GM19025 (cell line): ENCODE data around the gene OR6C1.
"Not testable (repeated sequence)": the region's sequence is repeated elsewhere in the genome, so short reads cannot be mapped to it uniquely, and the experiment has no call there.

Source experiments
- ATAC-seq: cut with Tn5 transposase; IDR thresholded peaks from one replicate; pipeline ENCODE4 v1.9.1; 2021; ENCODE audit warnings: mild to moderate bottlenecking, low read depth, moderate library complexity; ENCODE audit not compliant: unreplicated experiment

The OR6C1 gene

DNA sequence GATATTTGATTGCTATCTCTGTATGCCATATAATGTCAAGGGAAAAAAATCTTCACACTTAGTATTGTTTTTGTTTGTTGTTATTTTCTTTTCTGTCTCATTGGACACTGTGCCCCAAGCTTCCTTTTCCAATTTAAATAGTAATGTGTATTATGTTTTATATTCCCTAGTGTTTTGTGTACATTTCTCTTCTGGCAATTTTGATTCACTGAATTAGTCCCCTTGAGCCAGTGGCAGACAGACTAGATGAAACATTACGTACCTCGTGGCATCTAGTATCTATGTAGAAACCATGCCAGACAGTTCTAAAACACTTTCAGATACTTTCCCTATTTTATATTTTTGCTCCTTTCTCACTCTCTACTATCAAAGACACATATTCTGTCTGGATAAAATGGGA is at the start of gene OR6C1:
OR6C1 (plus strand) TSS at position 301 of the 400 bp plus-strand sequence. CDS start 6,257 bp downstream, outside the sequence.
- no peak for ATAC-seq

- ATAC-seq: no peak
These were observed 33.2 kb upstream of the OR6C1 start for GRCh38 chr12:55280991-55281390.

DNA sequence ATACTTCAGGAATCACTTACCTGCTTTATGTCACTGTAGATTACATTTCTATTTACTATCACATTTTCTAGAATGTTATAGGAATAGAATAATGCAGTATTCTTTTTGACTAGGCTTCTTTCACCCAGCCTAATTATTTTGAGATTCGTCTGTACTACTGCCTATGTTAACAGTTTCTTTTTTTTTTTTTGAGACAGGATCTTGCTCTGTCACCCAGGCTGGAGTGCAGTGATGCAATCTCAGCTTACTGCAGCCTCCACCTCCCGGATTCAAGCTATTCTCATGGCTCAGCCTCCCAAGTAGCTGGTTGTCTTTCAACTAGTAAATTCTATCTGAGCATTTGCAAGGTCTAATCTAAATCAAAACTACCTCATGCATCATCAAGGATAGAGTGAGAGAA is 24.1 kb upstream of the OR6C1 start:
- ATAC-seq: no peak

DNA sequence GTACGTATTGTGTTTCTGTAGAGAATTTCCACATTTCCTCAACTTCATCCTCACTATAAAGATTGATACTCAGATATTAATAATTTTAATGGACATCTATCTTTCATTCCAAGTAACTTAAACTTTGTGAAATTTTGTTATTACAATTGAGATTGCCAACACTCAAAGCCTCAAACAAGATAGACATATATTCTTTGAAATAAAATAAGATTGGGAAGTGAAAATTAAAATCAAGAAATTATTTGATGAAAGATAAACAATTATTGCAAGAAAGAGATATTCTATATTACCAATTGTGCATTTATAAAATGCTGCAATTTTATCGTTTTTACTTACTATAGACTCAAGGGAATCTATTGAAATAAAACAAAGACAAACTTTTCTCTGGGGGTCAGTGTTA is 17.7 kb upstream of the OR6C1 start, which contains the start of gene OR6C6:
OR6C6 (minus strand) TSS at position 101 of the 400 bp plus-strand sequence. CDS start 1,337 bp downstream, outside the sequence.
- ATAC-seq: no peak

- no peak for ATAC-seq
These were observed 6.1 kb downstream of the OR6C1 start for GRCh38 chr12:55320201-55320600.

DNA sequence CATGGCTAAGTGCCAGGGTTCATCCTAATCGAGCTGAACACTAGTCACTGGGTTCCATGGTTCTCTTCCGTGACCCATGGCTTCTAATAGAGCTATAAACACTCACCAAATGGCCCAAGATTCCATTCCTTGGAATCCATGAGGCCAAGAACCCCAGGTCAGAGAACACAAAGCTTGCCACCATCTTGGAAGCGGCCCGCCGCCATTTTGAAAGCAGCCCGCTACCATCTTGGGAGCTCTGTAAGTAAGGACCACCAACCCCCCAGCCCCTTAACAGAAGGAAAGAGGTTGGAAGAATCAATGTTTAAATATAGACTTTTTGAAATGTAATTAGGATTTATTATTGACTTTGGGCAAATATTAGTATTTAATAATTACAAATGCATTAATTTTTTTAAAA is 11.7 kb downstream of the OR6C1 start:
- ATAC-seq: not testable (repeated sequence)

GRCh38 chr12:55330446-55330845 is 16.3 kb downstream of the OR6C1 start, which contains the start of gene OR6C3:
OR6C3 (plus strand) TSS chr12:55330746; CDS start chr12:55331701, 955 bp downstream.
- ATAC-seq: no peak

- ATAC-seq: no peak
These were observed 21.9 kb downstream of the OR6C1 start for GRCh38 chr12:55336002-55336401.

DNA sequence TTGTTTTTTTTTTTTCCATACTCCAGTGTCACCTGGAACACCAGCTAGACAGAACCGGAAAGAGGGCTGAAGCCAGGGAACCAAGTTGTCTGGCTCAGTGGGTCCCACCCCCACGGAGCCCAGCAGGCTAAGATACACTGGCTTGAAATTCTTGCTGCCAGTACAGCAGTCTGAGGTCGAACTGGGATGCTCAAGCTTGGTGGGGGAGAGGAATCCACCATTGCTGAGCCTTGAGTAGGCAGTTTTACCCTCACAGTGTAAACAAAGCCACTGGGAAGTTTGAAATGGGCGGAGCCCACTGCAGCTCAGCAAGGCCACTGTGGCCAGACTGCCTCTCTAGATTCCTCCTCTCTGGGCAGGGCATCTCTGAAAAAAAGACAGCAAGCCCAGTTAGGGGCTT is 41.2 kb downstream of the OR6C1 start:
- ATAC-seq: not testable (repeated sequence)

GRCh38 chr12:55362675-55363074 is 48.5 kb downstream of the OR6C1 start, which contains the start of gene OR6C75:
OR6C75 (plus strand) TSS chr12:55362975; CDS start chr12:55365111, 2,136 bp downstream.
- no peak for ATAC-seq

- ATAC-seq: no peak
These were observed 50.9 kb downstream of the OR6C1 start for GRCh38 chr12:55365086-55365485.
